GM12873 (cell line): ENCODE results near the gene KCNN4.

Source experiments
- TF ChIP-seq, protein P1 (sequence below): IDR thresholded peaks from 2 replicates; pipeline ENCODE4 v1.5.1; 2012; ENCODE audit warnings: low read depth, mild to moderate bottlenecking, moderate library complexity, low read length, control low read depth; ENCODE audit not compliant: insufficient read depth; ENCODE audit errors: missing control alignments

Gene KCNN4

DNA sequence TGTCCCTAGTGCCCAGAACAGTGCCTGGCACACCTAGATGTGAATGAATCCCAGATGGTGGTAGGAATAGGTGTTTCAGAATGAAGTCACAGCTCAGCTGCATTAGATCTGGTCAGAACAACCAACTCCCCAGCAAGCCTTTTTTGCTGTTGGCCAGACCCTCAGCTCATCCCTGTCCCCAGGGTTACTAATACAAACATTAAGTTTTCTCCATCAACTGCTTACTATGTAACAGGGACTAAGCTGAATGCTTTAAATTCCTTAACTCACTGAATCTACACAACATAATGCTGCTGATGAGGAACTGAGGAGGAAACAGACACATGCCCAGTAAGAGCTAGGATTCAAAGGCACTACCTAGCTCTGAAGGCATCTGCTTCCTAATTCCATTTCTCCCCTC is 44.8 kb downstream of the KCNN4 start:
- TF ChIP-seq, protein P1, sequence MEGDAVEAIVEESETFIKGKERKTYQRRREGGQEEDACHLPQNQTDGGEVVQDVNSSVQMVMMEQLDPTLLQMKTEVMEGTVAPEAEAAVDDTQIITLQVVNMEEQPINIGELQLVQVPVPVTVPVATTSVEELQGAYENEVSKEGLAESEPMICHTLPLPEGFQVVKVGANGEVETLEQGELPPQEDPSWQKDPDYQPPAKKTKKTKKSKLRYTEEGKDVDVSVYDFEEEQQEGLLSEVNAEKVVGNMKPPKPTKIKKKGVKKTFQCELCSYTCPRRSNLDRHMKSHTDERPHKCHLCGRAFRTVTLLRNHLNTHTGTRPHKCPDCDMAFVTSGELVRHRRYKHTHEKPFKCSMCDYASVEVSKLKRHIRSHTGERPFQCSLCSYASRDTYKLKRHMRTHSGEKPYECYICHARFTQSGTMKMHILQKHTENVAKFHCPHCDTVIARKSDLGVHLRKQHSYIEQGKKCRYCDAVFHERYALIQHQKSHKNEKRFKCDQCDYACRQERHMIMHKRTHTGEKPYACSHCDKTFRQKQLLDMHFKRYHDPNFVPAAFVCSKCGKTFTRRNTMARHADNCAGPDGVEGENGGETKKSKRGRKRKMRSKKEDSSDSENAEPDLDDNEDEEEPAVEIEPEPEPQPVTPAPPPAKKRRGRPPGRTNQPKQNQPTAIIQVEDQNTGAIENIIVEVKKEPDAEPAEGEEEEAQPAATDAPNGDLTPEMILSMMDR: no peak

DNA sequence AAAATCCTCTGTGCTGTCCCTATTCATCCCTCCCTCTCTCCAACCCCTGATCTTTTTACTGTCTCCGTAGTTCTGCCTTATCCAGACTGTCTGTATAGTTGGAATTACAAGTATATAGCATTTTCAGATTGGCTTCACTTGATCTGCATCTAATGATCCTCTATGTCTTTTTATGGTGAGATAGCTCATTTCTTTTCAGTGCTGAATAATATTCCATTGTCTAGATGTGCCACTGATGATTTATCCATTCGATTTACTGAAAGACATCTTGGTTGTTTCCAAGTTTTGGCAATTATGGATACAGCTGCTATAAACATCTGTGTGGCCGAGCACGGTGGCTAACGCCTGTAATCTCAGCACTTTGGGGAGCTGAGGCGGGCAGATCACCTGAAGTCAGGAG is 45.8 kb downstream of the KCNN4 start:
- TF ChIP-seq, protein P1: no peak

DNA sequence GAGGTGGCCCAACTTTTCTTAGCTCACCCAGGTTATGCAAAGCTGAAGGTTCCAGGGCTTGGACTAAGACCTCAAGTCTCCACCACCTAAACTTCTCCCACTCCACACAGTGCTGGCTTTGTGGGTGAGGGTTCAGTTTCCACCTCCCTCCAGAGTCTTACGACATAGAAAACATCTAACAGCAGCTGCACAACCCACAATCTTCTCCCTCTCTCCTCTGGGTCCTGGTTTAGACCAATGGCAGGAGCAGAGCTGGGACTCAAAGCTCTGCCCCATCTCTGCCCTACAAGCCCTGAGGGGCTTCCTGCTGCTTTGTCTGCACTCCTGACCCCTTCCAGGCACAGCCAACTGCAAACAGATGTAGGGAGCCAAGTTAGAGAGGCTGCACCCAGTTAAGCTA is 48.9 kb downstream of the KCNN4 start:
- TF ChIP-seq, protein P1: no peak

DNA sequence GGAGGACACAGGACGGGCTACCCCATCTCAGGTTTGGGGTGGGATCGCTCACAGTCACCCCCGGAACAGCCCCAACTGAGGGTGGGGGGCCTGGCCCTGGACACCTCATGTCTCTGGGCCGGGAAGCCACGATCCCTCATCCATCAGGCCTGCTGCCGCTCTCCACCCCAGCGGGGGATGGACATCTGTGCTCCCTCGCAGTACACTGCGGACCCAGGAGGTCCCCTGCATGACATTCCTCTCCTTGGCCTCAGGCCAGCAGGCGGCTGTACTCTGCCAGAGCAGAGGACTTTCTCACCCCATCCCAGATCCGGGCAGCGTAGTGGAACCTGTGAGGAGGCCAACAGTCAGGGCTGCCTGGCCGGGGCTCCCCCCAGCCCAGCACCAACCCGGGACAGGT is 49.4 kb downstream of the KCNN4 start:
- TF ChIP-seq, protein P1: no peak

DNA sequence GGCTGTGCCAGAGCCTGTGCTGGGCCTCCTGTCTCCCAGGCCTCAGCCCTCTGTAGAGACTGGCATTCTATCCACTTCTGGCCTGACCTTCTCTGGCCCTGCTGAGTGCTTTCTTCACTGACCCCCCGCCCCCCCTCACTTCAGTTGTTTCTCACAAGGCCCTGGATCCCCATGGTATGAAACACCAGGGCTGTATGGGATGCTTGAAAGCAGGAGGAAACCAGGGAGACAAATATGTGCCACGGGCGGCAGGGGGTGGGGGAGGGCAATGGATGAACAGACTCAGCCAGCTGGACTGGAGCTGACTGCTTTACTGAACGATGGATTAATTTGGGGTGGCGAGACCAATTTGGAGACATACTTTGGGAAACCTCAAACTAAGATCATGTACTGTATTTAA is 50.9 kb downstream of the KCNN4 start:
- TF ChIP-seq, protein P1: no peak

DNA sequence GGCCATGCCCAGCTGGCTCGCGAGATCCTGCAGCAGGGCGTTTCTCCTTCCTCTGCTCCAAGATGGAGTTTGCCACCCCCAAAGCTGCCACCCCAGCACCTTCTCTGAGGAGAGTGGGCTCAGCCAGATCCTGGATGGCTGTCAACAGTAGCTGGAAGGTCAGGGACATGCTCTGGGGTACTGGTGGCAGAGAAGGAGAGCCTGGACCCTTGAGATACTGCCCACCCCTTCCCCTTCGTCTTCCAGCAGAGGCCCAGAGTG is 53.2 kb downstream of the KCNN4 start:
- TF ChIP-seq, protein P1: no peak

DNA sequence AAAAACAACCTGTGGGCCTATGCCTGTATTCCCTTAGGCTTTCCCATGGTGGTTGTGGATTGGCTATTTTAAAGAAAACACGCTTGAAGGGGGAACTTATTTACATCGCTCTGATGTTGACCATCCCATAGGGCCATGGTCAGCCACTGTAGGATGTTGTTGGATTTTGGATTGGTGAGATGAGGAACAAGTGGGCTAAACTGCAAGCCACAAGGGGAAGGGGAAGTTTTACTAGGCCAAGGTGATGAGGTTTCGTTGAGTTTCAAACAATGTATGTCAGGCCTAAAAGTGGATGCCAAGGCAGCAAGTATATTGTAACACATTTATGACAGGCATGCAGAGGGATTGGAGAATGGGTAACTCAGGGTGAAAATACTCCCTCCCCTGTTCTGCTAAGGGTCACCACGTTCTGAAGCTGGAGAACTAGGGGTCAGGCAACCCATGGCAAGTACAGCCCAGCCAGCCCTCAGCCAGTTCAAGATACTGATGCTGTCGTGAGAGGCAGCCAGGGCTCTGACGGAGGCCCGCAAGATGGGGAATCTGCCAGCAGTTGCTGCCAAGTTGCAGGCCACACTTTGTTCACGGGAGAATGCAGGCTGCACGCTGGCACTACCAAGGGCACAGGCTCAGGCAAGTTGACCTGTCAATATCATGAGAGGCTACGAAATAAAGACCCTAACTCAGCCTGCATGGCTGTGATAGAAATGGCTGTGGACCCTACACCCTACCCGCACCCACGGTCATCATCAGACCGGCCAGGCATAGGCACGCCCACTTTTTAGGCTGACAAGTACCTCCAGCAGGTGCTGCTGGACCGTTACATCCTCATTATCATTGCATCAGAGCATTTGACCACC is 53.8 kb downstream of the KCNN4 start:
- TF ChIP-seq, protein P1: no peak
